GM18507 (cell line): ENCODE data around the gene MBNL1.

ENCODE experiments used
- DNase-seq: peaks from one replicate; pipeline ENCODE4 v3.0.0; 2011; ENCODE audit warnings: low read depth; ENCODE audit not compliant: insufficient read length; ENCODE audit errors: extremely low spot score
- FAIRE-seq: peaks from 2 replicates; lab custom pipeline; 2011; peaks lifted over from hg19 to GRCh38; lab: Jason Lieb, UNC

MBNL1 gene

GRCh38 chr3:152291649-152292066 is 22.9 kb downstream of the MBNL1 start:
- FAIRE-seq (peak; percentile 70), DNase-seq (no peak)

- no peak for DNase-seq
- no peak for FAIRE-seq
Measured at GRCh38 chr3:152292366-152292765, 23.6 kb downstream of the MBNL1 start.

GRCh38 chr3:152293347-152294006 is 24.7 kb downstream of the MBNL1 start:
- FAIRE-seq (no peak), DNase-seq (no peak)

- no peak for DNase-seq
- FAIRE-seq, result no peak
Measured at GRCh38 chr3:152295344-152295743, 26.6 kb downstream of the MBNL1 start.

DNA sequence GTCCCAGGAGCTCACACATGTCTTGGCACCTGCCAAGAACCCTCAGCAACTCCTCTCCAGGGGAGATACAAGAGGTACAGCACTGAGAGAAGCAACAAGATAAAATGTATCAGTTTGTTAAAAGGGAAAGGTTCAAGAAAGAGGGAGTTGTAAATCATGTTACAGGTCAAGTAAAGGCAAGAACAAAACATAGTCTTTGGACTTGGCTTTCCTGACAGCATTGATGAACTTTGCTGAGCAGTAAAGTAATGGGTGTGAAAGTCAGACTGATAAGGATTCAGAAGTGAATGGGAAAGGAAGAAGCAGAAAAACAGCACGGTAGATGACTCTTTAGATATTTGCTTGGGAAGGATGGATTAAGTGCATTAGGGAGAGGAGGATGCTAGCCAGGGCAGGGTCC is 27.1 kb downstream of the MBNL1 start:
- FAIRE-seq, result no peak
- no peak for DNase-seq

DNA sequence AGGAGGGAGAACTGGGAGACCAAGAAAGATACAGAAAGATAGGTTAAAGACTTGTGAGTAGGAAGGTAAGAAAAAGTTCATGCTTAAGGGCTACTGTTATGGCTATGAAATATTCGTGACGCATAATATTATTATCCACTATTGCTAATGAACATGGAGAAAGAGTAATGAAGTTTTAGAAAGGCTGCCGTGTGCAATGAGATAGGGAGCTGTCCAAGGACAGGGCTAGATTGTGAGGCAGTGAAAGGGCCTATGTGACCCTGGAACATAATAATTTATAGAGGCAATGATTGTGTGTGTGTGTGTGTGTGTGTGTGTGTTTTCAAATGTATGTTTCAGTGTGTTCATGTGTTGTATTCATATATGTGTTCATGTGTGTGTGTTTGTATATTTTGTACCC is 27.7 kb downstream of the MBNL1 start:
- DNase-seq, result no peak
- FAIRE-seq, result no peak

GRCh38 chr3:152296971-152297370 is 28.2 kb downstream of the MBNL1 start:
- DNase-seq (no peak), FAIRE-seq (no peak)

GRCh38 chr3:152298393-152299248 is 29.9 kb downstream of the MBNL1 start:
- FAIRE-seq (peak; percentile 83), DNase-seq (peak; percentile 8)

DNA sequence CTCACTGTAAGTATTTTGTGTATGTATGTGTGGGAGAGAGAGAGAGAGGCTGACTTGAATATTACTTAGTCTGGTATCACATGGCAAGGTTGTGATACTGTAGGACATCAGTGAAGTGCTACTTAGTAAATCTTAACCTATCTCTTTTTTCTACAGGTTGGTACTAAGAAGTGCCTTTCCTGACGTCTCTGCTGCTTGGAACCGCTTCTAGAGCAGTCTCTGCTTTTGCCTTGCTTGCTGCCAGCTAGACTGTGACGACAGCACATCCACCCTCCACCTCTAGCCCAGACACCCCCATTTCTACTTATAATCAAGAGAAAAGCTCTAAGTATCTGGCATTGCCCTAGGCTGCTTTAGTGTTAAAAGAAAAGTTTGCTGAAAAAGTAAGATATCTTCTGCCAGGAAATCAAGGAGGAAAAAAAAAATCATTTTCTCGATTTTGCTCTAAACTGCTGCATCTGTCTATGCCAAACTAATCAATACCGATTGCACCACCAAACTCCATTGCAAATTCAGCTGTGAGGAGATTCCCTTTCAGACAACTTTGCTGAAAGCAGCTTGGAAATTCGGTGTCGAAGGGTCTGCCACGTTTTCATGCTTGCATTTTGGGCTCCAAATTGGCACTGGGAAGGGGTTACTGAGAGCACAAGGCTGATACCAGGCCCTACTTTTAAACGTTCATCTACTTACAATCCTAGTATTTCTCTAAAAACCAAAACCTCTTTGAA is 30.7 kb downstream of the MBNL1 start:
- DNase-seq, result no peak
- FAIRE-seq, result no peak

DNA sequence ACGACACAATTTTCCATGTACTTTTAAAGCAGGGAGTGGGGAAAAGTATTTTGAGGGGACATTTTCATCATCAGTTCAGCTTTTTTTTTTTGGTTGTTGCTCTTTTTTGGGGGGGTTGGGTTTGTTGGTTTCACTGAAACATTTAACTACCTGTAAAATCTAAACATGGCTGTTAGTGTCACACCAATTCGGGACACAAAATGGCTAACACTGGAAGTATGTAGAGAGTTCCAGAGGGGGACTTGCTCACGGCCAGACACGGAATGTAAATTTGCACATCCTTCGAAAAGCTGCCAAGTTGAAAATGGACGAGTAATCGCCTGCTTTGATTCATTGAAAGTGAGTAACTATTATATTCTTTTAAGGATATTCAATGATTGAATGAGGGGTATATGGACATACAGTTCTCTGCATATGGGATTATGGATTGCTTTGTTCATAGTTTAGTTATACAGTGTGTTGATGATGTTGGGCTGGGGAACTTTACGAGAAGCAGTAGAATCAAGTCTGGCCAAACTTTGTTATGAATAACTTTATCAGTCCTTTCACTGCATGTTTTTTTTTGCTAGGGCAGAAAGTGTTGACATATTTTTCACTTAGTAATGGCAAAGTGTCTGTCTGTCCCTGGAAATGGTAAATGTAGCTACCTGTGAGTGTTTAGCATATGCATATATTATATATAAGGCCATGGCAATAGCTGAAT is 31.5 kb downstream of the MBNL1 start:
- DNase-seq (no peak), FAIRE-seq (no peak)

- FAIRE-seq (no peak), DNase-seq (no peak)
Measured at GRCh38 chr3:152301745-152302181, 33.0 kb downstream of the MBNL1 start.

DNA sequence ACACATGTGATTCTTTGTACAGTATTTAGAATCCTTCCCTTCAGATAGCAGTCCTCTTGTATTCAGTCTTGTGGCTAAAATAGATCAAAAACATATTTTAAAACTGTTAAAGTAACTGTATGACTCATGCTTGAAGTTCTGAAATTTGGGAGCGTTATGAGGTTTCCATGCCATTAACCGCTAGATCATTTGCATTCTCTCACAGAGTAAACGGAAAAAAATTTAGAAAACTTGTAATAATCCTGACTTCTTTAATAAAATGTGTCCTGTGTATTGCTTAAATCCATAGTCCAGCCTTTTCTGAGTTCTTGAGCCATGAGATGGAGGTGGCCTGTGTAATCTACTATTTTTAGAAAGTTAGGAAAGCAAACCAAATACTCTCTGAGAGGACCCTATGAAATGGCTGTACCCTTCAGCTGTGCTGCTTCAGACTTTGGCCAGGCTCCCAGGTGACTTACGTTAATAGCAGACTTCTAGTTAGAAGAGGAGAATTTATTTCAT is 33.8 kb downstream of the MBNL1 start:
- FAIRE-seq (peak; percentile 72), DNase-seq (no peak)

GRCh38 chr3:152304160-152304559 is 35.4 kb downstream of the MBNL1 start:
- no peak for FAIRE-seq
- no peak for DNase-seq

GRCh38 chr3:152305075-152305474 is 36.3 kb downstream of the MBNL1 start:
- no peak for FAIRE-seq
- no peak for DNase-seq

DNA sequence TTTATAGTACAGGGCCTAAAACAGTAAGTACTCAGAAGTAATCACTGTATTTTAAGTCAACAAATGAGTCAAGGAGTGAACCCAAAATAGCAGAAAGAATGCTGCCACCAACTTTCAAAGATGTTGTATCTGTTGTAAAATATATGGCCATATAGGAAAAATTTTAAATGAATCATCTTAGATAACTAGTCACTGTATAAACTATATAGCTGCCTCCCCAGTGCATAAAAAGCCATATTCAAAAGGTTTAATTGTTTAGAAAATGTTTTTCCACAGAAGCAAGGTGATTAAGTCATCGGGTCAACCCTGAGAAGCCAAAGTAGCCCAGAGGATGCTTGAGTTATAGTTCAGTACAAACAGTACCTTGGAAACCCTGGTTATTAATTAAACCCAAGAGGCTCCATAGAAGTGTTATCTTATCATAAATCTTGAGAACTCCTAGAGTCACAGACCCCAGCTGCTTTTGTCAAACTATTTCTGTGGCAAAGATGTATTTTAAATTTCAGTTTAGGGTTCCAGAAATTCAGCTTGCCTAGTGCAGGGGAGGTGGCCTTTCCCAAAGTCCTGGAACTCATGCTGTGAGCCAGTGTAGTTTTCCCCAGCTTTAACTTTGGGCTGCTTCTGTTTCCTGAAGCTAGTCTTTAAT is 39.2 kb downstream of the MBNL1 start:
- no peak for DNase-seq
- peak; percentile 62 for FAIRE-seq

DNA sequence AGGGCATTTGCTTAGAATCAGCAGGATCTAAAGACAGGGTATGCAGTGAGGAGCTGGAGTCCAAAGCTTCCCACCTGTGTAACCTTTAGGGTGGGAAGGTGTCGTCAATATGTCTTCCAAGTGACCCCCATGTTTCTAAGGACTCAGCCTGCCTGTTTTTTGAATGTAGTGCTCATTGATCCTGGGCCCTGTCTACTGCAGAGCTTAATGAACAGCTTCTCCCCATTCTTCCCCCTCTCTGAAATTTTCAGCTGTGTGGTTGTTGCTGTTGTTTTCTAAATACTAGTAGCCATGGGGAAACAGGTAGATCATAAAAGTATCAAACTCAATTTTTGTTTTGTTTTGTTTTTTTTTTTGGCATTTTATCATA is 39.7 kb downstream of the MBNL1 start:
- no peak for FAIRE-seq

GRCh38 chr3:152309031-152309430 is 40.3 kb downstream of the MBNL1 start:
- FAIRE-seq, result no peak
- DNase-seq, result no peak

More for the DNA sequence above, 39.7 kb downstream of the MBNL1 start:
- DNase-seq, result no peak

DNA sequence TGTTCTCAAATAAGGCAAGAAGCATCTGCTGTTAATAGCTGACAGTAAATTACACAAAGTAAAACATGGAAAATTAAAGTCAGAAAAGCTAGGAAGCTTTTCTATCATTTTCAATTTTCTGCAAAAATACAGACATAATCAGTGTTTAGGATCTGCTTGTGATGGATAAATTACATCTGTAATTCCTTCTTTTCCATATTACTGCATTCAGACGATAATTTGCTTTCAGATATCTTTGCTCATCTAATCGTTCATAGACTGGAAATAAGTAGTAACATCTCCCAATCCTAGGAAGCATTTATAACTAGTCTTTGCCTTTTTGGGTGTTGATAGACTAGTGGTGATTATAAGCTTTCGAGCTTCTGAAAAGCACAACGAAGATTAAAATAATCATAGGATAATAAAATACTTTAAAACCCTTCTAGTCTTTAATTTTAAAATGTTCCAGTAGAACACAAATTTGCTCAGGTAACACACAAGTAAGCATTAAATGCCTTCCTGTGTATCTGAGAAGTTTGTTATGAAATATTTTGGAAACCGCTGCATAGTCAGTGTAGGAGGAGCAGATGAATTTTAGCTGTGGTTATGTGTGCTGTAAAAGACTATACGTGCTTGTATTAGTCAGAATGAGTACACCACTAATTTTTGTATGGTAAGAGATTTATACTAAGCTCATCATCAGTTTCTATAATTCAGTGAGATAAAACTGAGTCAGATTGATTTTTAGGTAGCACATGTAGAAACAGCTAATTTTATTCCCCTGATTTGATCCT is 41.0 kb downstream of the MBNL1 start:
- FAIRE-seq (no peak), DNase-seq (no peak)
